ENCODE data around the gene CCDC107. TPM values are rescaled to one million over a fixed set of nuclear protein-coding genes. Genes with fewer than 3 reads are reported as not detected.

CCDC107 gene
- total and polyA plus RNA-seq, 8 donors, result 9.2 to 25.6 (median 11.6) TPM

GRCh38 chr9:35652829-35653209, 5.3 kb upstream of the CCDC107 start:
- no peaks in the 10 kb centered on the region for H3K36me3 ChIP-seq
- no peak for TF ChIP-seq CTCF (IDR thresholded peaks at IDR 0.05)
- ATAC-seq (no peak), DNase-seq (no peak)
- intact Hi-C loops (cut with DNase I), result no loop called here
- H3K27me3 ChIP-seq, result no peaks in the 10 kb centered on the region
- no peaks in the 10 kb centered on the region for H3K9me3 ChIP-seq
- H3K27ac ChIP-seq, result peak overlapping the region; percentile 33 to 56
- peaks cover 4 to 50% of the 10 kb centered on the region in 2 donors for H3K4me1 ChIP-seq
- no peak overlapping the region for H3K4me3 ChIP-seq

- H3K27me3 ChIP-seq, result no peaks in the 10 kb centered on the region
- H3K36me3 ChIP-seq, result no peaks in the 10 kb centered on the region
- ATAC-seq (no peak), DNase-seq (no peak)
- no peaks in the 10 kb centered on the region for H3K9me3 ChIP-seq
- TF ChIP-seq CTCF (IDR thresholded peaks at IDR 0.05), result no peak
- intact Hi-C loops (cut with DNase I), result no loop called here
- H3K4me3 ChIP-seq, result no peak overlapping the region
- H3K27ac ChIP-seq, result no peak overlapping the region
- peaks cover 4 to 47% of the 10 kb centered on the region in 2 donors for H3K4me1 ChIP-seq
Measured at GRCh38 chr9:35653611-35654010, 4.5 kb upstream of the CCDC107 start.

- Histone ChIP-seq H3K9me3 (no peaks in the 10 kb centered on the region), H3K27ac (no peak overlapping the region), H3K27me3 (no peaks in the 10 kb centered on the region), H3K4me1 (peaks cover 0 to 54% of the 10 kb centered on the region in 2 donors), H3K4me3 (no peak overlapping the region), H3K36me3 (peaks cover 0 to 13% of the 10 kb centered on the region in 2 donors)
- ATAC-seq (no peak), DNase-seq (no peak)
- no peak for TF ChIP-seq CTCF (IDR thresholded peaks at IDR 0.05)
- intact Hi-C loops (cut with DNase I), result no loop called here
Measured at GRCh38 chr9:35656348-35656747, 1.7 kb upstream of the CCDC107 start.

- TF ChIP-seq CTCF (IDR thresholded peaks at IDR 0.05), result no peak
- Histone ChIP-seq H3K36me3 (peaks cover 0 to 19% of the 10 kb centered on the region in 2 donors), H3K27me3 (no peaks in the 10 kb centered on the region), H3K4me3 (peak overlapping the region; percentile 21 to 96), H3K4me1 (peaks cover 0 to 56% of the 10 kb centered on the region in 2 donors), H3K27ac (peak overlapping the region; percentile 96 to 97), H3K9me3 (no peaks in the 10 kb centered on the region)
- DNase-seq, result peak in 1 of 4 donors; percentile 65
- intact Hi-C loops (cut with DNase I), result no loop called here
- peak; percentile 24 for ATAC-seq
Measured at GRCh38 chr9:35656831-35657545, 1.1 kb upstream of the CCDC107 start.

- ATAC-seq, result peak; percentile 94
- Histone ChIP-seq H3K36me3 (peaks cover 0 to 21% of the 10 kb centered on the region in 2 donors), H3K4me3 (peak within 1 kb of the TSS; percentile 83 to 96), H3K4me1 (peaks cover 0 to 58% of the 10 kb centered on the region in 2 donors), H3K27ac (peak within 1 kb of the TSS; percentile 96 to 97), H3K9me3 (no peaks in the 10 kb centered on the region), H3K27me3 (no peaks in the 10 kb centered on the region)
- peak; percentile 22 to 50 for TF ChIP-seq CTCF (IDR thresholded peaks at IDR 0.05)
- peak; percentile 97 to 99 (median 98) for DNase-seq
- intact Hi-C loops (cut with DNase I), result no loop called here
Measured at GRCh38 chr9:35657546-35658136, 451 bp upstream of the CCDC107 start, which contains the start of gene RMRP. Gene RMRP, minus strand, starts transcription at chr9:35658019.

Measured in left lung (tissue), 10 donors.